ENCODE data around the gene VASN.

DNA sequence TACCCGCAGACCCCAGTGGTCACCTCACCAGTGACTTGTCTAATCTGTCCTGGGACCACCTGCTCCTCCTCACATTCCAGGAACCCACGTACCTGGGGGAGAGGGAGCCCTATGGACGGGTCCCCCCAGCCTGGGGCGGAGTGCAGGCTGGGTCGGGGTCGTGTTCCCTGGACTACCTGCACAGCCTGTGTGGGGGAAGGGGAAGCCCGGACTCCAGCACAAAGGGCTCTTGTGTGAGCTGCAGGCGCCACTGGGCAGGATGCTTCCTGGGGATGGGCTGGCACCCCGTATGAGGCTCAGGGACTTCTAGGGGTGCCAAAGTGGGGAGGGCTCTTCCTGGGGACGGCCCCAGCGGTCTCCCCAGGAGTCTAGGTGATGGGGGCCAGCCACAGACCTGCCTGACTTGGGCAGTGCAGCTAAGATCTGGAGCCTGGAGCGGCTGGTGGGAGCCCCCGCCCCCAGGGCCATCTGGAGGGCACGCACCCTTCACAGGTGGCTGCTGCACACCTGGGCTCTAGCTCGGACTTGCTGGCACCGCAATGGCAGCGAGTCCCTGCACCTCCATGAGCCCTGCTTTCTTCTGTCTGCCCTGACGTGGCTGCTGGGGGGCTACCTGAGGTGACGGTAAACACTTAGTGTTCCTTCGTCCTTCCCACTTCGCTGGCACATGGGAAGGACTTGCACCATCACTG, 7.5 kb downstream of the VASN start:
- TF ChIP-seq, protein P1, sequence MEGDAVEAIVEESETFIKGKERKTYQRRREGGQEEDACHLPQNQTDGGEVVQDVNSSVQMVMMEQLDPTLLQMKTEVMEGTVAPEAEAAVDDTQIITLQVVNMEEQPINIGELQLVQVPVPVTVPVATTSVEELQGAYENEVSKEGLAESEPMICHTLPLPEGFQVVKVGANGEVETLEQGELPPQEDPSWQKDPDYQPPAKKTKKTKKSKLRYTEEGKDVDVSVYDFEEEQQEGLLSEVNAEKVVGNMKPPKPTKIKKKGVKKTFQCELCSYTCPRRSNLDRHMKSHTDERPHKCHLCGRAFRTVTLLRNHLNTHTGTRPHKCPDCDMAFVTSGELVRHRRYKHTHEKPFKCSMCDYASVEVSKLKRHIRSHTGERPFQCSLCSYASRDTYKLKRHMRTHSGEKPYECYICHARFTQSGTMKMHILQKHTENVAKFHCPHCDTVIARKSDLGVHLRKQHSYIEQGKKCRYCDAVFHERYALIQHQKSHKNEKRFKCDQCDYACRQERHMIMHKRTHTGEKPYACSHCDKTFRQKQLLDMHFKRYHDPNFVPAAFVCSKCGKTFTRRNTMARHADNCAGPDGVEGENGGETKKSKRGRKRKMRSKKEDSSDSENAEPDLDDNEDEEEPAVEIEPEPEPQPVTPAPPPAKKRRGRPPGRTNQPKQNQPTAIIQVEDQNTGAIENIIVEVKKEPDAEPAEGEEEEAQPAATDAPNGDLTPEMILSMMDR (IDR thresholded peaks at IDR 0.05) = no peak
- TF ChIP-seq POLR2A (IDR thresholded peaks at IDR 0.05) = no peak
- TF ChIP-seq EP300 (IDR thresholded peaks at IDR 0.05) = no peak
- no peak for TF ChIP-seq POLR2AphosphoS5 (IDR thresholded peaks at IDR 0.05)
